Right lung (tissue), 5 donors: ENCODE data around the gene SIAE. TPM values are rescaled to one million over a fixed set of nuclear protein-coding genes. Genes with fewer than 3 reads are reported as not detected.

ENCODE experiments used
- DNase-seq, 2 donors: peaks; one replicate each; pipeline ENCODE4 v3.0.0-alpha.2; 2013
- polyA plus RNA-seq, 5 donors: library from polyadenylated mRNA; unstranded; fragments of 120-200 nt; gene quantifications; one replicate each; pipeline versions ENCODE4 v1.2.1 to v1.2.3, GENCODE V29; 2013; ENCODE audit warnings: inconsistent platforms in 1 of 5, low replicate concordance in 1 of 5; ENCODE audit not compliant: insufficient read length in 5 of 5, insufficient read depth in 1 of 5

The SIAE gene
- polyA plus RNA-seq, 5 donors = 13.8 to 17.5 (median 14.7) TPM

- peak in 1 of 2 donors; percentile 55 for DNase-seq
Measured at GRCh38 chr11:124669193-124669592, 4.3 kb downstream of the SIAE start.

GRCh38 chr11:124667601-124668000, 5.9 kb downstream of the SIAE start:
- DNase-seq = no peak

GRCh38 chr11:124663861-124664260, 9.7 kb downstream of the SIAE start:
- no peak for DNase-seq

- no peak for DNase-seq
Measured at GRCh38 chr11:124662106-124662505, 11.4 kb downstream of the SIAE start.

GRCh38 chr11:124661553-124661952, 12.0 kb downstream of the SIAE start:
- no peak for DNase-seq

- DNase-seq = no peak
Measured at GRCh38 chr11:124658986-124659385, 14.6 kb downstream of the SIAE start.

GRCh38 chr11:124658501-124658900, 15.0 kb downstream of the SIAE start:
- DNase-seq = no peak

- no peak for DNase-seq
Measured at GRCh38 chr11:124657904-124658303, 15.6 kb downstream of the SIAE start.

GRCh38 chr11:124656774-124657630, 16.5 kb downstream of the SIAE start:
- peak in 1 of 2 donors; percentile 11 for DNase-seq

- no peak for DNase-seq
Measured at GRCh38 chr11:124648610-124649009, 24.9 kb downstream of the SIAE start.

- no peak for DNase-seq
Measured at GRCh38 chr11:124646148-124646547, 27.4 kb downstream of the SIAE start.

GRCh38 chr11:124644426-124645280, 28.9 kb downstream of the SIAE start:
- peak; percentile 46 to 57 for DNase-seq

- no peak for DNase-seq
Measured at GRCh38 chr11:124643605-124644425, 29.7 kb downstream of the SIAE start.

- DNase-seq = no peak
Measured at GRCh38 chr11:124643042-124643604, 30.4 kb downstream of the SIAE start.

GRCh38 chr11:124642628-124643027, 30.9 kb downstream of the SIAE start:
- DNase-seq = no peak

- DNase-seq = no peak
Measured at GRCh38 chr11:124640666-124641065, 32.9 kb downstream of the SIAE start.

GRCh38 chr11:124639186-124639585, 34.4 kb downstream of the SIAE start:
- no peak for DNase-seq

- no peak for DNase-seq
Measured at GRCh38 chr11:124638500-124638899, 35.0 kb downstream of the SIAE start.

GRCh38 chr11:124635932-124636331, 37.6 kb downstream of the SIAE start:
- no peak for DNase-seq

- DNase-seq = no peak
Measured at GRCh38 chr11:124633355-124633754, 40.2 kb downstream of the SIAE start.

- DNase-seq = no peak
Measured at GRCh38 chr11:124629961-124630360, 43.6 kb downstream of the SIAE start.

- no peak for DNase-seq
Measured at GRCh38 chr11:124627546-124627945, 46.0 kb downstream of the SIAE start.
